CD1c-positive myeloid dendritic cell (primary cell): ENCODE measurements around the gene ALDH1A1.
"Not testable (repeated sequence)": the region's sequence is repeated elsewhere in the genome, so short reads cannot be mapped to it uniquely, and the experiment has no call there.

Experiments used
- DNase-seq: peaks from one replicate; pipeline ENCODE4 v3.0.0-alpha.2; 2016; ENCODE audit errors: extremely low spot score

The ALDH1A1 gene

GRCh38 chr9:72943844-72944462, 8.9 kb downstream of the ALDH1A1 start:
- no peak for DNase-seq

- DNase-seq: no peak
Measured at GRCh38 chr9:72942451-72942850, 10.4 kb downstream of the ALDH1A1 start.

GRCh38 chr9:72939581-72939980, 13.3 kb downstream of the ALDH1A1 start:
- DNase-seq: not testable (repeated sequence)

- no peak for DNase-seq
Measured at GRCh38 chr9:72937545-72937944, 15.3 kb downstream of the ALDH1A1 start.

GRCh38 chr9:72936679-72937078, 16.2 kb downstream of the ALDH1A1 start:
- DNase-seq: no peak

- no peak for DNase-seq
Measured at GRCh38 chr9:72936266-72936665, 16.6 kb downstream of the ALDH1A1 start.

- no peak for DNase-seq
Measured at GRCh38 chr9:72935595-72935994, 17.3 kb downstream of the ALDH1A1 start.

- no peak for DNase-seq
Measured at GRCh38 chr9:72933730-72934665, 18.9 kb downstream of the ALDH1A1 start.

- DNase-seq: no peak
Measured at GRCh38 chr9:72932619-72933018, 20.2 kb downstream of the ALDH1A1 start.

- DNase-seq: no peak
Measured at GRCh38 chr9:72931897-72932296, 21.0 kb downstream of the ALDH1A1 start.

- no peak for DNase-seq
Measured at GRCh38 chr9:72931437-72931836, 21.4 kb downstream of the ALDH1A1 start.

- no peak for DNase-seq
Measured at GRCh38 chr9:72930828-72931227, 22.0 kb downstream of the ALDH1A1 start.

- no peak for DNase-seq
Measured at GRCh38 chr9:72929542-72929941, 23.3 kb downstream of the ALDH1A1 start.

- no peak for DNase-seq
Measured at GRCh38 chr9:72928042-72928507, 24.8 kb downstream of the ALDH1A1 start.

- no peak for DNase-seq
Measured at GRCh38 chr9:72926506-72926905, 26.3 kb downstream of the ALDH1A1 start.

- no peak for DNase-seq
Measured at GRCh38 chr9:72925891-72926290, 27.0 kb downstream of the ALDH1A1 start.

- peak; percentile 83 for DNase-seq
Measured at GRCh38 chr9:72925126-72925789, 27.6 kb downstream of the ALDH1A1 start.

GRCh38 chr9:72924154-72924790, 28.6 kb downstream of the ALDH1A1 start:
- DNase-seq: no peak

- DNase-seq: no peak
Measured at GRCh38 chr9:72923077-72923476, 29.8 kb downstream of the ALDH1A1 start.

- DNase-seq: no peak
Measured at GRCh38 chr9:72921888-72922654, 30.8 kb downstream of the ALDH1A1 start.

- DNase-seq: no peak
Measured at GRCh38 chr9:72919246-72919945, 33.5 kb downstream of the ALDH1A1 start.
